ENCODE data around the gene PHF14.

The PHF14 gene

GRCh38 chr7:11120068-11120664 lies 146.5 kb downstream of the PHF14 start:
- no peak for DNase-seq

DNA sequence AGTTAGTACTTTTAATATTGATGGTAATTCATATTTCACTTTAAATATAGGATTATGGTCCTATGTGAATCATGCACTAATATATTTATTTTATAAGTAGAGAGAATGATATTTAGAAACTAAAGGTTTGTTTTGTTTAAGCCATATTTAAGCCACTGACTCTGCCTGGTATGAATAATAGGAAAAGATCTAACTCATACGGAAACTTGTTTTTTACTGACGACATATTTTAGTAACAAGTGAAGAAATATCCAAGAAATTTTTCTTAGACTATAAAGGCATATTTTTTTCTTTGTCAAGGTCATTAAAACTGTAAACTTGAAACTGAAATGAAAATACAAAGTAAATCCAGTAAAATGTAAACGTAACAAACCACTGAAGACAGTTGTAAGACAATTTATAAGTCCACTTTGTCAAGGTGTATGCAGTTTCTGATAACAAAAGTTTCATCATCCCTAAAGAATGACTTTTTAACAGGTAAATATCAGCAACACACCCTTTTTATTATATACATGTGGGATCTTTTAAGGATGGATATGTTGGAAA lies 147.1 kb downstream of the PHF14 start:
- no peak for DNase-seq

GRCh38 chr7:11124856-11125559 lies 151.3 kb downstream of the PHF14 start:
- DNase-seq, result no peak

DNA sequence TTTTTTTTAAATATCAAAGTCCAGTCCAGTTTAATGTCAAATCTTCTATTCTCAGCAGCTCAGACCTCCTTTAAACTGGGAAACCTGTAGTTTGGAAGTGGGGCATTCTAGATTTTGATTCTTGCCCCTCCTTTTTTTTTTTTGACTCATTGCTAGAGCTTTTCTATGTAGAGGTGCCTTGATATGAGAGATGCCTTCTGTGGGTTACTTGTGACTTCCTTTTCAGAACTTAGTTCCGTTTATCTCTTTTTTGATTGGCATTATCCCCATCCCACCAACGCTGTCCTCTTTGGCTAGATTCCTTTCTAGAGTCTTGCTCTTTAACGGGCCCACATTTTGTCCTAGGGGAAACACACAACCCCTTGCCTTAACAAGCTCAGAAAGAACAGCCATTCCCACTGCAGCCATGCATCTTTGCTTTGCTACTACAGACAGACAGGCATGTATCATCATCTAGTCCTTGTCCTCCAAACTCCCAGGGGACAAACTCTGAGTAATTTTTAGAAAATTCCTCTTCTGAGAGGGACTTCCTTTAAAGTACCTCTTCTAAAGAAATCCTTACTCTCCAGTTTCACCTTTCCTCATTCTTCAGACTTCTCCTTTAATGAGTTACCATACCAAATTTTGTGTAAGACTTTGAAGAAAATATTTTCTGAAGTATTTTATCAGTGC lies 153.6 kb downstream of the PHF14 start:
- no peak for DNase-seq

DNA sequence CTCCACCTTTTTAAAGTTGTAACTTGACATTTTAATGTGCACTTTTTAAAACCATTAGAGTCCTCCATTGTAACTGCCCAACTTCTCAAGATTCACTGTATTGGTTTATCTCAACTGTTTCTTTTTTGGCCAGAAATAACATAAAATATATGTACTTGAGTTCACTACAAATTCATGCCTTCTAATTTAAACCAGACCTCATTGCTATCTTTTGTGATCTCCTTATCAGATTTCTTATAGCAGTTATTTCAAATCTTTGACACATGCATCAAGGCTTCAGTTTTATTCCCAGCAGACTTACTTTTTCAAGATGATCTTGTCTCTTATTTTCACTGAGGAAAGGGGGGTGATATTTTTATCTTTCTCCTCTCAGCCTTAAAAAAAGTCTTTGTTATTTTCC lies 154.3 kb downstream of the PHF14 start:
- DNase-seq, result no peak

- DNase-seq, result no peak
Measured at GRCh38 chr7:11128498-11128897, 154.8 kb downstream of the PHF14 start.

DNA sequence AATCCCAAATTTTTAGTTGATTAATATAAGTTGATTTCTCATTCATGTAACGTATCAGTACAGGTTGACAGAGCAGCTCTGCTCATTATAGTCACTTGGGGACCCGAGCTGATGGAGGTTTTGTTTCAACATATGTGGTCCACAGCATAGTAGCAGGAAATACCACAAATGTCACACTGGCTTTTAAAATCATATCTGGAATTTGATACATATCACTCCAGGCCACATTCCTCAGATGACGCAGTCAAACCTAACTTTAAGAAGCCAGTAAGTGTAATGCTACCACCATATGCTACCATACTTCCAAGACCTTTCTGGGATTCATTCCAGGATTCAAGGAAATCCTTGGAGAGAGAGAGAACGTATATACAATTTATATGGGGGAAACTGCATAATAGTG lies 156.3 kb downstream of the PHF14 start:
- DNase-seq, result no peak

DNA sequence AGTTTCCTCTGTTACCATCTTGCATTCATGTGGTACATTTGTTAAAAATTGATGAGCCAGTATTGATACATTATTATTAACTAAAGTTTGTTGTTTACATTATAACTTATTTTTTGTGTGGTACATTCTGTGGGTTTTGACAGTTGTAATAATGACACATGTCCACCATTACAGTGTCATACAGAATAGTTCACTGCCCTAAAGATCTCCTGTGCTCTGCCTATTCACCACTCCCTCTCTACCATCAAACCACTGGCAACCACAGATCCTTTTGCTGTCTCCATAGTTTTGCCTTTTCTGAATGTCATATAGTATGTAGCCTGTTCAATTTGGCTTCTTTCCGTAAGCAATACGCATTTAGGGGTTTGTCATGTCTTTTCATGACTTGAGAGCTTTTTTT lies 156.9 kb downstream of the PHF14 start:
- DNase-seq, result no peak

DNA sequence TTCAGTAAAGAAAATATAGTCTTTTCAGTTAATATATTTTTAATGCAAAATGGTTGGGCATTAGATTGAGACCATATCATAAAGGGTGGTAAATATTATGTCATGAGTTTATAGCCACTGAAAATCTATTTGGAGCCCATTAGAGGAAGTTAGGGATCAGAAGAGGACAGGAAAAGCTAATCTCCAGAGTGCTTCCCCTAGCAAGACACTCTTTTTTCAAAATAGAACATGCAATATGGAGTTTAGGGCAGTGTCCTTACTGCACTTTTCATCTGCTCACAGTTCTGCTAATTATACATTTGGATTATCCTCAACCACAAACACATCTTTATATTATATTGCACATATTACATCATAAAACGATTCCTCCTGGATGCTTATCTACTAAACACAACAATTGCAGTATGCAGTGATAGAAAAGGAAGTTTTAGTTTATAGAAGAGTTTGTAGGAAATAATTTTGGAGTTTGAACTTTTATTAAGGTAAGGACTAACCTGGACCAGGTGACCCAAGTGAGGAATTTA lies 159.8 kb downstream of the PHF14 start:
- DNase-seq, result no peak

- no peak for DNase-seq
Measured at GRCh38 chr7:11135573-11135972, 161.9 kb downstream of the PHF14 start.

- DNase-seq, result no peak
Measured at GRCh38 chr7:11141541-11141940, 167.9 kb downstream of the PHF14 start.

- DNase-seq, result no peak
Measured at GRCh38 chr7:11153694-11154093, 180.0 kb downstream of the PHF14 start.

DNA sequence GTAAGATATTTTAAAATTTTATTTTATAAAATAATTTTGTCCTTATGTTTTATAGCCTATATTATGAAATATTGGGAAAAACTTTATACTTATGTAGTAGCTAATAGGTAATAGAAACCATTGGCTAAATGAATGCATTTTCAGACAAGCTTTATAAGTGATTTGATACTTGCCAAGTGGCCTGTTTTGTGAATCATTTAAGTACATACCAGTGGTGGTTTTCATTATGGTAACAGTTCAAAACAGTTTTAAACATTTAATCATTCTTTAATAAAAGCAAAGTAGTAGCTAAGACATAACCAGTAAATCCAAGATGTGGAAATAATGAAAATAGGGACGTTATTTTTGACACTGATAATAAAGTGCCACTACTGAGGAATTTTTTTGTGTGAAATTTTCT lies 182.2 kb downstream of the PHF14 start:
- no peak for DNase-seq

GRCh38 chr7:11161499-11161898 lies 187.8 kb downstream of the PHF14 start:
- DNase-seq, result no peak

DNA sequence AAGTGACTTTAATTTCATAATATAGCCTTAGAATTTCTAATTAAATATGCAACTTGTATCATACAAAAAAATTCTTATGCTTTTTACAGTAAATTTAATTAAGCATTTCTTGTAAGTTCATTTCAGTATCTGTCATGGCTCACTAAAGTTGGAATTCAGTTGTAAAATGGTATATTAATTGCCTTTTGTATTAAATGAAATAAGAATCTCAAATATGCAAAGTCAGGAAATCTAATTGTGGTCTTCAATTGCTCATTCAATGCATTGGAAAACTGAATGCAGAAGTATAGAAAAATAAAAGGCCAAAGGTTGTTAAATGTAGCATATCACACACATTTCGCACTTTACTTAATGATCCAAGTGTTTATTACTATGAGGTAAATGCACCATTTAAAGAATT lies 189.5 kb downstream of the PHF14 start:
- DNase-seq, result no peak

- DNase-seq, result no peak
Measured at GRCh38 chr7:11166051-11166450, 192.4 kb downstream of the PHF14 start.

DNA sequence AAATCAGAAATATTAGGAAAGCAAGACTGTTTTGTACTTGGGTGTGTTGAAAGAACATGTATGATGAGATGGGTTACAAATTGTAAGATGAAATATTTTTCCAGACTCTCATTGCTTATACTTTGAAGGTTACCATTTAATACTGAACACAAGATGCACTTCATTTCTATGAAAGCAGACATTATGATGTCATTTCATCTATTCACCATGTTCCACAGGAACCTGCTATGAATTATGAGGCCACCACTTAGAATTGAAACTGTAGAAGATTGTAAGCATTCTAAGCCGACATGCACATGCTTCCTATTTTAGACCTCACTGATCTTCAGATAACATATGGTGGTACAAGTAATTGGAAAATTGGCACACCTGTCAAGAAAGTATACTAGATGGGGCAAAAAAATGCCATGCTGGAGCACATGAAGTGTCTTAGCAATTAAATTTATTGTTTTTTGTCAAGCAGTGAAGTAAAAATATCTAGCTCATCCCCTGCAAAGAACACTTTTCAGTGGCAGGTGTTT lies 195.0 kb downstream of the PHF14 start:
- DNase-seq, result no peak

DNA sequence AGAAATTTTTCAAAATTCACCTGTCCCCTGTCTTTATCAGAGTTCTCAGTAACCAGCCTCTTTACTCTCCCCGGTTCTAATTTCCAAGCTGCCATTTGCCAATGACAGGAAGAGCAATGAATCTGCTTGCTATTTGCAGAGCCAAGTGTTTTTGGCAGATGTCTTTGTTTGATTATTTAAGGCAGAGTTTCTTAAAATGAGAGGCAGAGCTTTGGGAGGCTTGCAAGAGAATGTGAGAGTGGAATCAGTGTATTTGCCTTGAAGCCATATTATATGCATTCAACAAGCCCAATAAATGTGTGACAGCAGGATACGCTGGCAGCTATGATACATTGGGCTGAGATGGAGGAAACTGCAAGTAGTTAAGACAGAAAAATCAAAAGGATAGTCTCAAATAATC lies 196.5 kb downstream of the PHF14 start:
- no peak for DNase-seq

DNA sequence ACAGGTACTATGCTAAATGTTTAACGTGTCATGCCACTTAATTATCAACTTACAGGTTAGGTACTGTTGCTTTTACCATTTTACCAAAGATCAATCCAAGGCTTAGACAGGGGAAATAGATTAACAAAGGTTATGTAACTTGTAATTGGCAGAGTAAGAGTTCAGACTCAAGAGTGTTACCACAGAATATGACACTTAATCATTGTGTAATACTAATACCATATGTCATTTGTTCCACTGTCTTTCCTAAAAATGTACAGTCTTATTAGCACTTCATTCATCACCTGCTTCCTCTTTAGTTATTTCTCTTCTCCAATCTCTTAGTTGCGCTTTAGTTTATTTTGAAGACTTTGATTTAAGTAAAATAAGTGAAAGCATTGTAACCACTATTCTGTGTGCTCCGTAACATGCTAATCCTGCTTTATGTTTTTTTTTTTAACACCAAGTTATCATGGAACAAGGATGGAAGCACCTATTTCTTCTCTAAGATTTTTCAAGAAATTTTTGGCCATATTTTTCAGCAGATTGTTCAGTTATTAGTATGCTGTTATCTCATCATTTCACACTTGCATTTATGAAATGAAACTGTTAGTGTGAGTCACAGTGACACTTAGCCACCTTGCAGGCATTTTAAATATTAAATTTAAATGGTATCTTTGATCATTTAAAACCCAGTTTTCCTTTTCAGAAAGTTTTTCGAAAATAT lies 197.3 kb downstream of the PHF14 start:
- no peak for DNase-seq

GRCh38 chr7:11171569-11172192 lies 198.0 kb downstream of the PHF14 start:
- no peak for DNase-seq

DNA sequence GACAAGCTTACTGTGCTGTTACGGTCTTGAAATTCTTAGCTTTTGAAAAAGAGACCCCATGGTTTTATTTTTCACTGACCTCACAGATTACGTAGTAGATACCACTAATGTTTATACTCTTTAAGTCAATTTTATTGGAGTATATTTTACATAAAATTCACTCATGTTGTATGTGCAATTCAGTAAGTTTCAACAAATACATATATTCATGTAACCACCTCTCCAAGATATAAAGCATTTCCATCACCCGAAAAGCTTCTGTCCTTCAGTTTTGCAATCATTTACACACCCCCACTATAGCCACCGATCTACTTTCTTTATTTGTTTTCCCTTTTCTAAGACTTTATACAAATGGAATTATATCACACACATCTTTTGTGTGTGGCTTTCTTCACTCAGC lies 199.2 kb downstream of the PHF14 start:
- DNase-seq, result no peak

- no peak for DNase-seq
Measured at GRCh38 chr7:11175371-11175770, 201.7 kb downstream of the PHF14 start.

GRCh38 chr7:11175887-11176286 lies 202.2 kb downstream of the PHF14 start:
- DNase-seq, result no peak
